Cardiac septum (tissue), 1 donor: ENCODE measurements around the gene UBE2E2. TPM values are rescaled to one million over a fixed set of nuclear protein-coding genes. Genes with fewer than 3 reads are reported as not detected.
"Not testable (repeated sequence)": the region's sequence is repeated elsewhere in the genome, so short reads cannot be mapped to it uniquely, and the experiment has no call there.

ENCODE experiments used
- DNase-seq: peaks from one replicate; pipeline ENCODE4 v3.0.0-alpha.2; 2020; ENCODE audit warnings: low spot score
- intact Hi-C: fragments of 100-400 bp; cut with DNase I; formaldehyde crosslinking; loops from one replicate; pipeline ENCODE4 v1.14.0; 2022
- total RNA-seq: library from RNA; stranded (reverse); fragmentation: NEBNext Ultra II Directional; extraction: Animal tissue kit (Norgen Biotek cat#: 25700); gene quantifications from one replicate; pipeline ENCODE4 v1.2.1, GENCODE V29; 2021
- donor health status: DM: no; HTN: no; CAD: no.

Gene UBE2E2
- total RNA-seq, 1 donor from 2014 or later, result 48.1 TPM

- DNase-seq, result no peak
- intact Hi-C loops, result no loop called here
These were observed 386.5 kb downstream of the UBE2E2 start for GRCh38 chr3:23589602-23590001.

GRCh38 chr3:23590424-23591273 lies 387.5 kb downstream of the UBE2E2 start:
- intact Hi-C loops, result no loop called here
- no peak for DNase-seq

GRCh38 chr3:23591374-23591773 lies 388.2 kb downstream of the UBE2E2 start:
- intact Hi-C loops, result no loop called here
- DNase-seq, result no peak

GRCh38 chr3:23592961-23593931 lies 390.1 kb downstream of the UBE2E2 start:
- DNase-seq, result no peak
- intact Hi-C loops, result no loop called here

GRCh38 chr3:23594066-23594465 lies 390.9 kb downstream of the UBE2E2 start:
- intact Hi-C loops, result no loop called here
- no peak for DNase-seq

- intact Hi-C loops, result no loop called here
- no peak for DNase-seq
These were observed 392.0 kb downstream of the UBE2E2 start for GRCh38 chr3:23594894-23595670.

GRCh38 chr3:23595851-23596250 lies 392.7 kb downstream of the UBE2E2 start:
- DNase-seq, result no peak
- intact Hi-C loops, result no loop called here

- intact Hi-C loops, result no loop called here
These were observed 397.2 kb downstream of the UBE2E2 start for GRCh38 chr3:23600167-23600871.

GRCh38 chr3:23601091-23601822 lies 398.1 kb downstream of the UBE2E2 start:
- DNase-seq, result no peak
- intact Hi-C loops, result no loop called here

More at GRCh38 chr3:23600167-23600871, 397.2 kb downstream of the UBE2E2 start:
- no peak for DNase-seq

- intact Hi-C loops, result no loop called here
- no peak for DNase-seq
These were observed 399.8 kb downstream of the UBE2E2 start for GRCh38 chr3:23602971-23603370.

- intact Hi-C loops, result no loop called here
- DNase-seq, result no peak
These were observed 404.2 kb downstream of the UBE2E2 start for GRCh38 chr3:23607184-23607847.

- intact Hi-C loops, result no loop called here
- DNase-seq, result no peak
These were observed 405.5 kb downstream of the UBE2E2 start for GRCh38 chr3:23608650-23609049.

- intact Hi-C loops, result no loop called here
- DNase-seq, result no peak
These were observed 408.7 kb downstream of the UBE2E2 start for GRCh38 chr3:23611737-23612295.

GRCh38 chr3:23612296-23612891 lies 409.3 kb downstream of the UBE2E2 start:
- DNase-seq, result no peak
- intact Hi-C loops, result no loop called here

- no peak for DNase-seq
- intact Hi-C loops, result no loop called here
These were observed 411.9 kb downstream of the UBE2E2 start for GRCh38 chr3:23615068-23615467.

- intact Hi-C loops, DNase-seq: not testable (repeated sequence)
These were observed 415.3 kb downstream of the UBE2E2 start for GRCh38 chr3:23618475-23618874.
